ENCODE results near the gene CDC7. TPM values are rescaled to one million over a fixed set of nuclear protein-coding genes. Genes with fewer than 3 reads are reported as not detected.

CDC7 gene
- total RNA-seq, 1 experiment from 2014 or later = 15.6 TPM

DNA sequence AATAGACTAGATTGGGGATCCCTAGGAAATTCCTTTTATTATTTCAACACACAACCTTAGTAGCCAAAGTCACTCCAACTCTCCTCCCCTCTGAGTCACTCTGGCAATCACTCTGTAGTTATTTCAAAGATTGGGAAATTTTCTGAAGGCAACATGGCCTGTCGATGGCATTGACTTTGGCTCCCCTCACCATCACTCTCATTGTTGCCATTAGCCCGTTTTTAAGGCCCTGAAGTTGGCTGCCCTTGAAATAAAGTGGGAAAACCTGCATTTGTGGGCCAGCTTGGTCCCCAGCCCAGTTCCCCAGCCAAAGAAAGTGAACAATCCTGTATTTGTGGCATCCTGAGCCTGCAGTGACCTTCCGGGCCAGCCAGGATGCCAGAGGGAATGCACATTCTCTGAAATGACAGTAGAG lies 52.5 kb downstream of the CDC7 start:
- Mint-ChIP-seq H3K36me3 (ENCODE audit: insufficient read depth, unreplicated experiment) (no peaks in the 10 kb centered on the region), H3K9me3 (ENCODE audit: low read depth, unreplicated experiment) (no peaks in the 10 kb centered on the region), H3K4me3 (ENCODE audit: low read depth, unreplicated experiment) (no peak overlapping the region), H3K27me3 (ENCODE audit: unreplicated experiment) (no peaks in the 10 kb centered on the region), H3K4me1 (ENCODE audit: low read depth, unreplicated experiment) (no peaks in the 10 kb centered on the region), H3K27ac (ENCODE audit: unreplicated experiment) (no peak overlapping the region)
- no TSS peak for BruUV-seq (replicated peaks)
- no peak for DNase-seq
- CTCF ChIA-PET = no interaction called here
- TF ChIP-seq, protein P1, sequence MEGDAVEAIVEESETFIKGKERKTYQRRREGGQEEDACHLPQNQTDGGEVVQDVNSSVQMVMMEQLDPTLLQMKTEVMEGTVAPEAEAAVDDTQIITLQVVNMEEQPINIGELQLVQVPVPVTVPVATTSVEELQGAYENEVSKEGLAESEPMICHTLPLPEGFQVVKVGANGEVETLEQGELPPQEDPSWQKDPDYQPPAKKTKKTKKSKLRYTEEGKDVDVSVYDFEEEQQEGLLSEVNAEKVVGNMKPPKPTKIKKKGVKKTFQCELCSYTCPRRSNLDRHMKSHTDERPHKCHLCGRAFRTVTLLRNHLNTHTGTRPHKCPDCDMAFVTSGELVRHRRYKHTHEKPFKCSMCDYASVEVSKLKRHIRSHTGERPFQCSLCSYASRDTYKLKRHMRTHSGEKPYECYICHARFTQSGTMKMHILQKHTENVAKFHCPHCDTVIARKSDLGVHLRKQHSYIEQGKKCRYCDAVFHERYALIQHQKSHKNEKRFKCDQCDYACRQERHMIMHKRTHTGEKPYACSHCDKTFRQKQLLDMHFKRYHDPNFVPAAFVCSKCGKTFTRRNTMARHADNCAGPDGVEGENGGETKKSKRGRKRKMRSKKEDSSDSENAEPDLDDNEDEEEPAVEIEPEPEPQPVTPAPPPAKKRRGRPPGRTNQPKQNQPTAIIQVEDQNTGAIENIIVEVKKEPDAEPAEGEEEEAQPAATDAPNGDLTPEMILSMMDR (IDR thresholded peaks at IDR 0.05; ENCODE audit: unreplicated experiment) = no peak
- intact Hi-C loops (cut with micrococcal nuclease; ENCODE audit: unreplicated experiment) = no loop called here

DNA sequence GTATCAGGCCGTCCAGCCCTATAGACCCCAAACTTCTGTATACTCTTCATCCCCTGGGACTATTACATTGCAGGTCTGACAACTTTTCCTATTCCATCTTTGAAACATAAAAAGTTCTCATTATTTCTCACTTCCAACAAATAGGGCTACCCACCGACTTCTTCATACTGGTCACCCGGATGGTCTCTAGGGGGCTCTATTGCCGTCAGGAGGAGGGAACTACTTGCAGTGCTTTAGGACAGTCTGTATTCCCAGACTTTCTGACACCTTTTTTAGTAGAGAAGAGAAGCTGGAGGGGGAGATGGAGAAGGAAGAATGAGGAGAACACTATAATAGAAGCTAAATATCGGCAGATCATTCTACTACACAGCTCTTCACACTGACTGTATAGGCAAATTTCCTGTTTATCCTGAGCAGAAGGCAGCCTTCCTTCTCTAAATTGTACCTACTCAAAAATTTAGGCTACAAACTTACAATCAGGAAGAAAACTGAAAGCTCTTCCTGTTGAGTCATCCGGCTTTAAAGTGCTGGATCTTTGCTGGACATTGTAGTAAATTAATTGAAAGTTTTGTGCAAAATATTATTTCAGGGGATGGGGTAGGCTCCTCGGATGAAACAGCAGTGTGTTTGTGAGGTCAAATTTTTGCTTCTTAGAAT lies 54.6 kb downstream of the CDC7 start:
- H3K4me3 Mint-ChIP-seq (ENCODE audit: low read depth, unreplicated experiment) = no peak overlapping the region
- intact Hi-C loops (cut with micrococcal nuclease; ENCODE audit: unreplicated experiment) = no loop called here
- no peaks in the 10 kb centered on the region for H3K36me3 Mint-ChIP-seq (ENCODE audit: insufficient read depth, unreplicated experiment)
- TF ChIP-seq, protein P1 (IDR thresholded peaks at IDR 0.05; ENCODE audit: unreplicated experiment) = no peak
- DNase-seq = no peak
- no peaks in the 10 kb centered on the region for H3K9me3 Mint-ChIP-seq (ENCODE audit: low read depth, unreplicated experiment)
- H3K4me1 Mint-ChIP-seq (ENCODE audit: low read depth, unreplicated experiment) = no peaks in the 10 kb centered on the region
- CTCF ChIA-PET = interaction anchor here (0.5 to 1.1 kb wide), 2 partner anchors 13 to 430 kb away, joined by 3 to 5 read pairs; no protein-coding TSS in a partner anchor
- BruUV-seq (replicated peaks) = no TSS peak
- no peak overlapping the region for H3K27ac Mint-ChIP-seq (ENCODE audit: unreplicated experiment)
- H3K27me3 Mint-ChIP-seq (ENCODE audit: unreplicated experiment) = no peaks in the 10 kb centered on the region

DNA sequence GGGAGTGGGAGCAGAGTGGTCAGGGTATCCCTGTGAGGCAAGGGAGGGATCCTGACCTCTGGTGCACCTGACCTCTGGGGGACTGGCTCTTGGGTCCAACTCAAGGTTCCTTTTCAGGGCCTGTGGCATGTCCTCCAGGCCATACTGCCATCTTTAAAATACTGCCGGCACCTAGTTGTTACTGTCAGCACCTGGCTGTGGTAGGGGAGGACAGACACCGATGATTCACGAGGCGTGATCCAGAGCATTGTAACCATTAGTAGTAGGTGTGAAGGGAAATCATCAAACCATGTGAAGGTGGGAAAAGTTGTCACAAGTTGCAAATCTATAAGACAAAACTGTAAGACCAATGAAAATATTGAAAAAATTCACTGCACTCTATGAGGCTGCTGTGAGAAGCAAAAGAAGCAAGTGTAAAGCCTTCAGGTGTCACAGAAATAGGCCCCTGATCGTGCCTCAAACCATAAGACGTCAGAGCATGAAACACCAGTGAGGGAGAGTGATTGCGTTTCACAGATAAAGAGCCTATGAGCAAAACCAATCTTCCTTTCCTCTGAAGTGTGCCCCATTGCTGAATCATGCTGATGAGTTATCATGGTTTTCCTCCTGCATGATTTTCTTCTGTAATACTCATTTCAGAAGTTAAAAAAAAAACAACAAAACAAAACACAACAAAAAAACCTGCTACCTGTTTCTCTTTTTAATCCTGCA lies 55.3 kb downstream of the CDC7 start:
- intact Hi-C loops (cut with micrococcal nuclease; ENCODE audit: unreplicated experiment) = no loop called here
- Mint-ChIP-seq H3K27me3 (ENCODE audit: unreplicated experiment) (no peaks in the 10 kb centered on the region), H3K27ac (ENCODE audit: unreplicated experiment) (no peak overlapping the region), H3K36me3 (ENCODE audit: insufficient read depth, unreplicated experiment) (no peaks in the 10 kb centered on the region), H3K9me3 (ENCODE audit: low read depth, unreplicated experiment) (no peaks in the 10 kb centered on the region), H3K4me3 (ENCODE audit: low read depth, unreplicated experiment) (no peak overlapping the region), H3K4me1 (ENCODE audit: low read depth, unreplicated experiment) (no peaks in the 10 kb centered on the region)
- BruUV-seq (replicated peaks) = no TSS peak
- TF ChIP-seq, protein P1 (IDR thresholded peaks at IDR 0.05; ENCODE audit: unreplicated experiment) = no peak
- DNase-seq = no peak
- CTCF ChIA-PET = interaction anchor here (0.5 to 1.1 kb wide), 2 partner anchors 13 to 429 kb away, joined by 3 to 5 read pairs; no protein-coding TSS in a partner anchor

DNA sequence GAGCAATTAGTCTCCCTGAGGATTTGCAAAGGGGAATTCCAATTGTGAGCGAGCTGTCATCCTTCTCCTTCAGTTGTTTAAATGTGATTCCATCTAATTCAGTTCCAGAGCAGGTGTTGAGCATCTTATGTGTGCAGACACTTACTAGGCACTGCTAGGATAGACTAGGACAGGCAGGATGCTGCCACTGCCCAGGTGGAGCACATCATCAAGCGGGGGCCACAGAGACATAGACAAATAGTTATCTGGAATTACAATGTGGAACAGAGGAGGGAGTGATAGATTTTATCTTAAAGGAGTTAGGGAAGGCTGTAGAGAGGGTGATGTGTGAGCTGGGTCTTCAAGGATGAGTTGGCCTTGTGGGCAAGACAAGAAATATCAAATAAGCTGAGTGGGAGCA lies 55.9 kb downstream of the CDC7 start:
- Mint-ChIP-seq H3K4me3 (ENCODE audit: low read depth, unreplicated experiment) (no peak overlapping the region), H3K27me3 (ENCODE audit: unreplicated experiment) (no peaks in the 10 kb centered on the region), H3K9me3 (ENCODE audit: low read depth, unreplicated experiment) (no peaks in the 10 kb centered on the region), H3K4me1 (ENCODE audit: low read depth, unreplicated experiment) (no peaks in the 10 kb centered on the region), H3K27ac (ENCODE audit: unreplicated experiment) (no peak overlapping the region), H3K36me3 (ENCODE audit: insufficient read depth, unreplicated experiment) (no peaks in the 10 kb centered on the region)
- TF ChIP-seq, protein P1 (IDR thresholded peaks at IDR 0.05; ENCODE audit: unreplicated experiment) = no peak
- CTCF ChIA-PET = no interaction called here
- no TSS peak for BruUV-seq (replicated peaks)
- no peak for DNase-seq
- intact Hi-C loops (cut with micrococcal nuclease; ENCODE audit: unreplicated experiment) = no loop called here
